Measurements from ENCODE around the gene TAPBP.
"Not testable (repeated sequence)": the region's sequence is repeated elsewhere in the genome, so short reads cannot be mapped to it uniquely, and the experiment has no call there.

TAPBP gene

DNA sequence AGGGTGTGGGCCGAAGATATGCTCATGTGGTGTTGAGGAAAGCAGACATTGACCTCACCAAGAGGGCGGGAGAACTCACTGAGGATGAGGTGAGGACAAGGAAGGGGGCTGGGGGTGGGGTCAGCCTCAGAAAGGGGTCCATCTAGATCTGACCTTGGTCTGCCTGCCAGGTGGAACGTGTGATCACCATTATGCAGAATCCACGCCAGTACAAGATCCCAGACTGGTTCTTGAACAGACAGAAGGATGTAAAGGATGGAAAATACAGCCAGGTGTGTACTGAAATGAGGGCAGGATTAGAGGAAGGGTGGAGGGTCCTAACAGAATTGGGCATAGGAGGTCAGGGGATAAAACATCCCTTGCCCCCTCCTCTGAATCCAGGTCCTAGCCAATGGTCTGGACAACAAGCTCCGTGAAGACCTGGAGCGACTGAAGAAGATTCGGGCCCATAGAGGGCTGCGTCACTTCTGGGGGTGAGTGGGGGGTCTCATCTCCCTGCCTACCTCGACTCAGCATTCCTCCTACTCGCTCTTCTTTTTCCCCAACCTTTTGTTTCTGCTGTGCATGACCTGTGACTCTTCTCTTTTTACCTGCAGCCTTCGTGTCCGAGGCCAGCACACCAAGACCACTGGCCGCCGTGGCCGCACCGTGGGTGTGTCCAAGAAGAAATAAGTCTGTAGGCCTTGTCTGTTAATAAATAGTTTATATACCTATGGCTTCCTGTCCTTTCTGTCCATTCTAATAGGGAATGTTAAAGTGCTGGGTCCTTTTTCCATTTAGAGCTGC, 37.9 kb downstream of the TAPBP start:
- not testable (repeated sequence) for DNase-seq

DNA sequence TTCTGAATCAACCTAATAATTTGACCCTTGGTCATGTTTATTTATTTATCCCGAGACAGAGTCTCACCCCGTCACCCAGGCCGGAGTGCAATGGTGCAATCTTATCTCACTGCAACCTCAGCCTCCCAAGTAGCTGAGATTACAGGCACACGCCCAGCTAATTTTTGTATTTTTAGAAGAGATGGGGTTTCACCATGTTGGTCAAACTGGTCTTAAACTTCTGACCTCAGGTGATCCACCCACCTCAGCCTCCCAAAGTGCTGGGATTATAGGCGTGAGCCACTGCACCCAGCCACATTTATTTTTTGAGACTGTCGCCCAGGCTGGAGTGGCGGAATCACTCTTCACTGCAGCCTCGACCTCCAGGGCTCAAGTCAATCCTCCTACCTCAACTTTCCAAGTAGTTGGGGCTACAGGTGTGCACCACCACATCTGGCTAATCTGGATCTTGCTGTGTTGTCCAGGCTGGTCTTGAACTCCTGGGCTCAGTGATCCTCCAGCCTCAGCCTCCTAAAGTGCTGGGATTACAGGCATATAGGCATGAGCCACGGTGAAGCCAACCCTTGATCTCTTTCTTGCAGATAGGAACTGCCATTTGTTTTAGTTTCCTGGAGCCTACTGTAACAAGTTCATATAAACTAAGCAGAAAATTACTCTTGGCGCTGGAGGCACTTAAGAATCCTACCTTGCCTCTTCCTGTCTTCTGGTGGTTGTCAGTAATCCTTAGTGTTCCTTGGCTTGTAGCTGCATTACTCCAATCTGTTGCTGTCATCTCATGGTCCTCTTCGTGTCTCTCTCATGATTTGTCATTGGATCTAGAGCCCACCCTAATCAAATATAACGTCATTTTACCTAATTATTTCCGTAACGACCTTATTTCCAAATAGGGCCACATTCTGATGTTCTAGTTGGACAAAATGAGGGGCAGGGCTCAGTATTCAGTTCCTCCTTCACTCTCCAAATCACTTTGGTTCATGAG, 39.7 kb downstream of the TAPBP start:
- no peak for DNase-seq

DNA sequence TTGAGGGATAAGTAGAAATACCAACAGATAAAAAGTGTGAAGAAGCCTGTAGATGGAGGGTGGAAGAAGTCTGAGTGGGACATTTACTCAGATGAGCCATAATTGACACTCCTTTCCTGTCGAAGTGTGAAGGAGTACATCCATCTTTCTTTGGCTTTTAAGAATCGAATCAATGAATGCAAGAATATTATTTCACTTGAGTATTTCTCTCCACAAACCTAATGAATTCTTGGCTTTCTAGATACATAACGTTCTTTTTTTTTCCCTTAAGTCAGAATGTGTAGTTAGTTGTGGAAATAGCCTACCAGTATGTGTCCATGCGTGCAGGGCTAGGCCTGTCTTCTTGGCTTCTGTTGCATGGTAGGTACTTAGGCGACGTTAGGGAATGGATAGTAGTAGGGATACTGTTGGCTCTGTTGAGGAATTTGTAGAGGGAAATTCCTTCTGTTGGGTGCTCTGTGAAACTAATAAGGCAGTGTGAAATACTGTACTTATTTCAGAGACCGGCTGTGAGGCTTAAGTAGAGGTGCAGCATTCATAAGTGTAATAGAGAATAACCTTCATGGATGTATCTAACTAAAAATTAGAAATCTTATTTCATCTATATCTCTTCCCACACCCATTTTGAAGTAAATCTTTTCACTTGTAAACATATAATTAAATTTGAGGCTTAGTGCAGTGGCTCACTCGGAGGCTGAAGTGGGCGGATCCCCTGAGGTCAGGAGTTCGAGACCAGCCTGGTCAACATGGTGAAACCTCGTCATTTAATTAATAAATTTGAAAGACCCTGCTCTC, 40.6 kb downstream of the TAPBP start:
- no peak for DNase-seq

DNA sequence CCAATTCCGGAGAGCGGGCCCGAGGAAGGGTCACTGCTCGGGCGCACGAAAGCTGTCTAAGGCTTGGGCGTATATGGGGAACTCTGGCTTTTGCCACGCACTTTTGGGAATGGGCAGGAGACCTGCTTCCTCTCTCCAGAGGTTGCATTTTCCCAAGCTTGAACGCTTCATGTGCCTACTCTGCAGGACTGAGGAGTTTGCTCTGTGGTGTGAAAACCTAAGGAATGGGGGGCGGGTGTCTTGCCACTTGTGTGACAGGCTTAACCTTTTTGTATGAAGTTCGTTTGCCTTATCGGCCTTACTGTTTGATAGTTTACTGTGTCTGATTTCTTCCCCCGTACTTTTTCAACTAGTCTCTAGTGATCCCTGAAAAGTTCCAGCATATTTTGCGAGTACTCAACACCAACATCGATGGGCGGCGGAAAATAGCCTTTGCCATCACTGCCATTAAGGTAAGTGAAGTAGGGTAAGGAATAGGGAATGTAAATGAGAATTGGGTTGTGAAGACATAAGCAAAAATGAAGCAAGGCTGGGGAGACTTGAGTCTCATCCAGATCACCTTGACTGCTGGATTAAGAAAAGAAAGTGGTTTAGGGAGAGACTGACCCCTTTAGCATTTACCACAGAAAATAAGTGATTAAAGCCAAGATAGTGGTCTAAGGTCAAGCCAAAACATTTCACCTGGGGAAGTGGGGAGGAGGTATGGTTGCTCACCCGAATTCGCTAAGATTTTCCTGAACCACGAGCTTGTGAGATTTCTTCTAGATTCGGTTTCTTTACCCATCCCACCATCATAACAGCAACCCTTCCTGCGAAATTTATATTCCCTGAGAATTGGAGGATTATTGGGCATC, 41.4 kb downstream of the TAPBP start:
- DNase-seq, result no peak

DNA sequence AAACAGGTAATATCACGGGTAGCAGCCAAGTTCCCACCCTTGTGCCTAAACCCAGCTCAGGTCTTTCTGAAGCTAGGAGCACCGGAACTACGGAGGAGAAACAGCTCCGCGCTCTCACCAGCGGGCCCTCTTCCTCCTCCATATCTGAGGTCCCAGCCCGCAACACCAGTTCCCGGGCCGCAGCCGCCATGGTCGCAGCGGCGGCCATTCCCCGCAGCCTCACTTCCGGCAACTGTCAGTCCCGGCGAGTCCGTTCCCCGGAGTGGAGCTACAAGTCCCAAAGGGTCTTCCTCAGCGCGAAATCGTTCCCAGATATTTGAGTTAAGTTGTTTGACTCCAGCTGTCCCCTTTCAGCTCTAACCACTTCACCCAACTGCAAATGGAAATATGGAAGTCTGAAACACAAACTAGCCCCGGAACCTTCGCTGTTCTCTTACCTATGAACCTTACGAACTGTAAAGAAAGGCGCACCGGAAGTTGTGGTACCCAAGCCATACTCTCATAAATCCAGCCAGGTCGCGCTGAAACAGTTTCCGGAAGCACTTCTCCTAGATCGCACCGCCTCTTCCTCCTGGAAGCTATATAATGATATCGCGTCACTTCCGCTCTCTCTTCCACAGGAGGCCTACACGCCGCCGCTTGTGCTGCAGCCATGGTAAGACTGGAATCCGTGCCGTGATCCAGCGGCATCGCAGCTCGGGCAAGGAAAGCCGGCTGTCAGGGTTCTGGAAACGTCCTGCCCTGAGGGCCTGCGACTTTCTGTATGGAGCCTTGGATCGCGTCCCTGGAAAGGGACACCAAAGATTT, 42.2 kb downstream of the TAPBP start, which contains the start of the genes RPS18 and VPS52:
Gene RPS18 (plus strand): TSS at position 608 of the 807 bp plus-strand sequence. CDS start 45 bp downstream, at position 653.
Gene VPS52 (minus strand): TSS at position 409 of the 807 bp plus-strand sequence. CDS start 201 bp downstream, at position 208.
- peak; percentile 96 to 99 (median 99) for DNase-seq

DNA sequence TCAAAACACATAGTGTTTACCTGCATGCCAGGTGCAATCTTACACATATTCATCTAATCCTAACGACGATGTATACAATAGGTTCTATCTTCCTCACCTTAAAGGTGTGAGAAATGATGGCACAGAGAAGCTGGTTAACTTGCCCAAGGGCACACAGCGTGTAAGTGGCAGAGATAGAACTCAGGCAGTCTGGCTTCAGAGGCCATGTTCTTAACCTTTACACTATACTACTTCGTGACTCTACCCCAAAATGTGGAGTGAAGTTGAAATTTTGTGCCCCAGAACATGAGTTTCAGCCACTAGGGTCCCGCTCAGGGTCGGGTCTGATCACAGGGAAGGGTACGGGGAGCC, 42.8 kb downstream of the TAPBP start:
- no peak for DNase-seq

DNA sequence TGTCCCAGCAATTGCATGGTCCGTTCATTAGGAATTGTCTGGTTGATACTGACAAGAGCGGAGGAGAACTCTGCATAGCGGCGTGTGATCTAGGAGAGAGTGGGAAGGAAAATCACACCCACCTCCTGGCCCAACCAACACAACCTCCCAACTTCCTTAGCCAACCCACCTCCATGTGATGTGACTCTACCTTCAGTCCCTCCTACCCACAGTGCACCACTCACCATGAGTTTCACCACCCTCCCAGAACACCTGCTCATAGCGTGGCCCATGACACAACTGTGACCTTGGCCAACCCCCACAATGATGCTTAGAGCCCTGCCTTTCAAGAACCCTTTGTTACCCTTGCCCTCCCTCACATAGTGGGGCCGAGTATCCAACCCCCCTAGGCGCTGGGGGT, 49.9 kb downstream of the TAPBP start:
- no peak for DNase-seq

DNA sequence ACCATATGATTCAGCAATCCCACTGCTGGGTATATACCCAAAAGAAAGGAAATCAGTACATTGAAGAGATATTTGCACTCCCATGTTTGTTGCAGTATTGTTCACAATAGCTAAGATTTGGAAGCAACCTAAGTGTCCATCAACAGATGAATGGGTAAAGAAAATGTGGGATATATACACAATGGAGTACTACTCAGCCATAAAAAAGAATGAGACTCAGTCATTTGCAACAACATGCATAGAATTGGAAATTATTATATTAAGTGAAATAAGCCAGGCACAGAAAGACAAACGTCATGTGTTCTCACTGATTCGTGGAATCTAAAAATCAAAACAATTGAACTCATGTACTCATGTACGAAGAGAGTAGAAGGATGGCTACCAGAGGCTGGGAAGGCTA, 51.4 kb downstream of the TAPBP start:
- not testable (repeated sequence) for DNase-seq

DNA sequence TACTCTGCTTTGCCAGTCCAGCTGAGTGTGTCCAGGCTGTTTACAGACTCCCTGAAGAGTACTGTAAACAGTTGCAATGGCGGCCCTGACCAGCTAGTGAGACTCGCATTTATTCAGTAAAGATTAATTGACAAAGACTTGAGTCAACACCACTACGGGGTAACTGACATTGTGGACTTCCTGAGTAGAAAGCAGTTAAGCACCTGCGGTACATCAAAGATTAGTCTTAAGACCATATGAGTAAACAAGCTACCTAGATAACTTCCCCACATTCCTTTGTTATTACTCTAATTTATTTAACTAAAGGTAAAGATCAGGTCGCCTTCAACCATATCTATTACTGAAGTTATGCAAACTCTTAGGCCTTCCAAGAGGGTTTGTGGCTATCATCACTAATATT, 54.8 kb downstream of the TAPBP start:
- no peak for DNase-seq

DNA sequence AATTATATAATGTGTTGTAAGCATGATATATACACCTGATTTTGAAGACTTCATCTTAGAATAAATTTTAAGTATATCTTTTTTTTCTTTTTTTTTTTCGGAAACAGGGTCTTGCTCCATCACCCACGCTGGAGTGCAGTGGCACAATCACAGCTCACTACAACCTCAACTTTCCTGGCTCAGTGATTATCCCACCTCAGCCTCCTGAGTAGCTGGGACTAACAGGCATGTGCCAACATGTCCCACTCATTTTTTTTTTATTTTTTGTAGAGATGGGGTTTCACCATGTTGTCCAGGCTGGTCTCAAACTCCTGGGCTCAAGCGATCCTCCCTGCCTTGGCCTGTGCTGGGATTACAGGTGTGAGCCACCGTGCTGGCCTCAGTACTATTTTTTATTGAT, 59.3 kb downstream of the TAPBP start:
- DNase-seq, result no peak

DNA sequence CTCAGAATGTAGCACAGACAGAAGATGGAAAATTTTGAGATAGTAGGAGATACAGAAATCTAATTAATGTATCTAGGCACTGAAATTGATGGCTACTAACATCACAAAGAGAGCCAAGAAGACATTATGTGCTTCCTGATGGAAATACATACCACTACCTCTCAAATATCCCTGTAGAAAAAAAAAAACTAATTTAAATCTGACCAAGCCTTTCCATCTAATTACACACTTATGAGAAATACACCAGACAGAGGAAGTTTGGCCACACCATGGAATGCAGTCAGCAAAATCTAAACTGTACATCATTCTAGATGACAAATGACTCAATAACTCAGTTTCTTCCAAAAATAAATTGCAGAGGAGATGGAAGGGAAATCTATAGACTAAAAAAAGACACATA, 61.1 kb downstream of the TAPBP start:
- DNase-seq, result peak; percentile 29 to 63 (median 57)

DNA sequence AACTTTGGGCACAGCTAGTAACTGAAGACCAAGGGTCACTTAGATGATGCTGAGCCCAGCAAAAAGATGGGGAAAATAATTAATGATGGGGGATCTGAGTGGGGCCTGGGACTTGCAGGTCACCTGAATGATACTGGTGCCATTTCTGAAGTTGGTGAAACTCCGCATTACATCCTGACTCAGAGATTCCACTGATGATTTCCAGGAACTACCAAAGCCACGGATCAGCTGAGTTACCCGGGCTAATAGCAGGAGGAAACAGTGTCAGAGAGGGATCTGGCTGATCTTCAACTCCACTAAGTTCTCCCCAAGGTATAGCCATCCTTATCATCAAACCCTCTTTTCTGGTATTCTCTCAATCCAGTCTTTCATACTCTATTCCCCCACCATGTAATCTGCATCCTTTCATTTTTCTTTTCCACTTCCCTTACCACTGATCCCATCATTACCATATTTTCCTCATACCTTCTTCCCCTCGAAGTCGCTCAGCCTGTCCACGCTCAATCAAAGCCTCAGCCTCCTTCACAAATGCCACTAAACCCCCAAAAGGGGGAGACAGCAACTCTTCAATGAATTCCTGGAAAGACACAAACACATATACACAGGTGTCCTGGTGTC, 62.4 kb downstream of the TAPBP start:
- no peak for DNase-seq

DNA sequence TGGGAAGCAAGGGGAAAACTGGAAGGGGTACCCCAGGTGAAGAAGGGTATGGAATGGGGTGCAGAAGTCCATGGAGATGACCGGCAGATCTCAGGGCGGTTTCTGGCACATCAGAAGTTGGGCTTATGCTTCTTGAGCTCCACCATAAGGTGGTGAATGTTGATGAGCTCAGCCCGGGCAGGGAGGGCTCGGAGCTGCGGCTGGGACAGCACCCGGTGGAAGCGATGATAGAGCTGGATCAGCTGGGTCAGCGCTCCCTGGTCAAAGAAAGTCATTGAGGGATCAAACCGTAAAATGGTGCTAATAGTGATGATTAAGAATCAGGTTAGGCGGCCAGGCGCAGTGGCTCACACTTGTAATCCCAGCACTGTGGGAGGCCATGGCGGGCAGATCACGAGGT, 63.1 kb downstream of the TAPBP start:
- DNase-seq, result no peak

DNA sequence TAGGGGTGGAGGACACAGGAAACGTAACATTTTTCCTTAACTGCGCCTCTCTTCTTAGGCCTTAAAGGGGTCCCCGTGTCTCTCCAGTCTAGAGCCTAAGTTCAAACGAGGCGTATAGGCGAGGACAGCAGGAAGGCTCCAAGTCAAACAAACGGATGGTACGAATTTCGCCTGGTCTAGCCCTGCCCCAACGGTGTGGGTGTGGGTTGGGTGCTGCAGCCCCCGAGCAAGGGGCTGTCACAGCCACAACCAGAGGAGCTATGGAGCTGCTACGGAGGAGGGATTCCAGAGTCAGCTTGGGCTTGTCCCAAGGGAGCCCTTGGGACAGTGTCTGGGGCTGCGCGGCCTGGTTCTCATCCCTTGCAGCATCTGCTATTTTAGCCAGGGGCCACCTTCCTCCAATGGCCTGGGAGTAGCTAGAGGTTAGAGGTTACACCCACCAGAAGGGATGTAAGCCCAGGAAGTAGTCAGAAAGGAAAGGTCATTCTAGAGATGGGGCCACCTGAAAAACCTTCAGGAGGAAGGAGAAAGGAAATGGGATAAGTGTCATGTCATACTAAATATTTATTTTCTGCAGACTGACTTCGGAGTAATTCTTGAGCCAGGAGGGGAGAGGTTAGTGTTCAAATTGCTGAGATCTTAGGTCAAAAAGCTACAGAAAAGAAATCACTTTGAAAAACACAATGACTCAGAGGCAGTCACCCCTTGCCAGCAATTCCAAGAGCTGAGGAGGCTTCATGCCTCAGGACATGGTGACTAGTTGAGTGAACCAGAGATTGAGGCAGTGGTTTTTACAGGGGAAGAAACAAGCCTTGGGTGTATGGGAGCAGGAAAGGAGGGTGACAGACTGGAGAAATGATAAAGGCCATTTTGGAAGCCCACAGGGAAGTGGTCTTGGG, 63.9 kb downstream of the TAPBP start:
- DNase-seq, result peak; percentile 35 to 67 (median 59)
